GM21528 (cell line): ENCODE results near the gene PFKFB1.

Source experiments
- ATAC-seq: cut with Tn5 transposase; IDR thresholded peaks from one replicate; pipeline ENCODE4 v1.9.1; 2021; ENCODE audit warnings: mild to moderate bottlenecking, moderate library complexity; ENCODE audit not compliant: unreplicated experiment, low FRiP score

PFKFB1 gene

GRCh38 chrX:54928876-54929275 is 65.1 kb downstream of the PFKFB1 start:
- no peak for ATAC-seq

- ATAC-seq = no peak
Measured at GRCh38 chrX:54926978-54927377, 67.0 kb downstream of the PFKFB1 start.

- ATAC-seq = no peak
Measured at GRCh38 chrX:54923376-54923775, 70.6 kb downstream of the PFKFB1 start.

GRCh38 chrX:54922547-54922946 is 71.4 kb downstream of the PFKFB1 start:
- no peak for ATAC-seq

GRCh38 chrX:54921427-54922021 is 72.5 kb downstream of the PFKFB1 start:
- no peak for ATAC-seq

GRCh38 chrX:54920610-54921426 is 73.2 kb downstream of the PFKFB1 start, which contains the start of gene TRO:
Gene TRO (plus strand): TSS chrX:54920824. CDS start chrX:54922247, 1,423 bp downstream.
- ATAC-seq = no peak

GRCh38 chrX:54909941-54910340 is 84.0 kb downstream of the PFKFB1 start:
- ATAC-seq = no peak

GRCh38 chrX:54894159-54894558 is 99.8 kb downstream of the PFKFB1 start:
- no peak for ATAC-seq

- ATAC-seq = no peak
Measured at GRCh38 chrX:54891573-54891972, 102.4 kb downstream of the PFKFB1 start.

GRCh38 chrX:54885740-54886139 is 108.2 kb downstream of the PFKFB1 start:
- no peak for ATAC-seq
